TTC549 (cell line): ENCODE data around the gene GADD45B.
"Not testable (repeated sequence)": the region's sequence is repeated elsewhere in the genome, so short reads cannot be mapped to it uniquely, and the experiment has no call there.

Experiments
- FAIRE-seq: peaks from 2 replicates; lab custom pipeline; 2012; peaks lifted over from hg19 to GRCh38; lab: Jason Lieb, UNC

Gene GADD45B

DNA sequence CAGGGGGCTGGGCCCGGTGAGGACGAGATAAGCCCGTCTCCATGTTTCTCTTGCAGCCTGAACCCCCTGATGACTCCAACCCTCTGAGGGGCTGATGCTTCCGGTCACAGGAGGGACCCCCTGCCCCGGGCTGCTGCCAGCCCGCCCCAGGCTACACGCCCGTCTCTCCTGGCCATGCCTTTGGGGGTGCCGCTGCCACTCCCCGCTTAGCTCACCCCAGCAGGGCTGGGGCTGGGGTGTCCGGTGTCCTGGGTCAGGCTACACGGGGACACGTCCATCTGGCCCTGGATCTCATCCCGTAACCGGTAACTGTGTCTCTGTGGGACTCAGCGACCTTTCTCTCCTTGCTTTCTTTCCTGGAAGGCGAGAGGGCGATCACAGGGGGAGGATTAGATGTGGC lies 40.8 kb downstream of the GADD45B start:
- no peak for FAIRE-seq

DNA sequence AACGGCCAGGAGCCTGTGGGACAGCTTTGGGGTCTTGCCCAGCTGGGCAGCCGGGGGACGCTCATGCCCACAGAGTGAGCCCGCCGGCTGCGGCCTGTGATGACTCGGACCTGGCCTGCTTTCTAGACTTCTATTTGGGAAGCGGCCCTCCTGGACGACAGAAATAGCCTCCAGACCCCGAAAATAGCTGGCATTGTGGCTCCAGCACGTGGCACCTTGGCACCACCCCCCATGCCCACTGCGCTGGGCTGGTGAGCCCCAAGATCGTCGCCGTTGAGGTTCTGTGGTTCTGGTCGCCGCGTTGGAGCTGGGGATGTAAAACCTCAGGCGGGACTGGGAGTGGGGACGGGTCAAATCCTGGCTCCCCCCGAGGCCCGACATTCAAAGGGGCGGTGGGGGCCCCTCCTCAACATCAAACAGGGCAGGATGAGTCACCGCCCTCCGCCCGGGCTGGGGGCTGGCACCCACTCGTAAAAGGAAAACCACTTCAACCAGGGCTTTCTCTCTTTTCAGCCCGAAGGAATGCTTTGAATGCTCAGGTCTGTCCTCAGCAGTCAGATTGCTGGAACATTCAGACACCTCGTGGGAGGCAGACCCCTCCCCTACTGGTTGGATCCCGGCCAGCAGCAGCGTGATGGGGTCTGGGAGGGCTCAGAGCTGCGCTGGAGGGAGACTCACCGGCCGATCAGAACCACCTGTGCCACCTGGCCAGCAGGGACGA lies 42.1 kb downstream of the GADD45B start:
- no peak for FAIRE-seq

GRCh38 chr19:2518856-2519255 lies 42.9 kb downstream of the GADD45B start:
- FAIRE-seq, result not testable (repeated sequence)

DNA sequence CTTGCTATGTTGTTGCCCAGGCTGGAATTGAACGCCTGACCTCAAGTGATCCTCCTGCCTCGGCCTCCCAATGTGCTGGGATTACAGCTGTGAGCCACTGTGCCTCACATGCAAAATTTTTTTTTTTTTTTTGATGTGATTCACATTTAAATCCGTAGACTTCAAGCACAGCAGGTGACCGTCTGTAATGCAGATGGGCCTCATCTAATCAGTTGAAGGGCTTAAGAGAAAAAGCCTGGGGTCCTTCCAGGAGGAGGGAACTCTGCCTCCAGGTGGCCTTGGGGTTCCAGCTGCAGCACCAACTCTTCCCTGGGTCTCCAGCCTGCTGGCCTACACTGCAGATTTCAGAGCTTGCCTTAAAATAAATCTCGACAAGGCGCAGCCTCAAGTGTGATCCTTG lies 43.6 kb downstream of the GADD45B start:
- FAIRE-seq, result no peak

DNA sequence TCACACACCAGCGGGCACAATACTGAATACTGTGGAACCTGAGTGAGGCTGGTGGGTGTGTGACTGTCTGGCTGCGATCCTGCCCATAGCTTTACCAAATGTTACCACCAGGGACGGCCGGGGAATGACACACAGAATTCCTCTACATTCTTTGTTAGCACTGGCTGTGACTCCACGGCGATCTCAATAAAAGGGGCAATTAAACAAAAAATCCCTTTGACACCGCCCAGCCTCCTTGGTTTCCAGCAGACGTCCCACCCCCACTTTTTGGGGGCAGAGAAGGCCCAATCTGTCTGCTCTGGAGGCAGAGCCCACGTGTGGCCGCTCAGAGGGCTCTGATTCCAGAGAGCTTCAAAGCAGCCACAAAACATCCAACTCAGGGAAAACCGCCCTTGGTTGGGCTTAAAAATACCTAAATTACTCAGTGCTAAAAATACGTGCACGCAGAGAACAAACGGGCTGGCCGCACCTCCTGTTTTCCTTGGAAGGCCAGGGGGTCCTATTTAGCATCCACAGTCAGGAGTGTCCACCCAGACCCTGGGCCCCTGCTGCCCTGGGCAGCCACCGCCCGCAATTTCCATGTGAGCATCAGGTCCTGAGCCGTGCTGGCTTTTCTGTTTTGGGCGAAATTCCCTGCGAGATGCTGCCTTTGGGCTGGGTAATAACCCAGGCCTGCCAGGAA lies 47.8 kb downstream of the GADD45B start:
- no peak for FAIRE-seq

- FAIRE-seq, result no peak
These were observed 48.5 kb downstream of the GADD45B start for GRCh38 chr19:2524361-2524839.

DNA sequence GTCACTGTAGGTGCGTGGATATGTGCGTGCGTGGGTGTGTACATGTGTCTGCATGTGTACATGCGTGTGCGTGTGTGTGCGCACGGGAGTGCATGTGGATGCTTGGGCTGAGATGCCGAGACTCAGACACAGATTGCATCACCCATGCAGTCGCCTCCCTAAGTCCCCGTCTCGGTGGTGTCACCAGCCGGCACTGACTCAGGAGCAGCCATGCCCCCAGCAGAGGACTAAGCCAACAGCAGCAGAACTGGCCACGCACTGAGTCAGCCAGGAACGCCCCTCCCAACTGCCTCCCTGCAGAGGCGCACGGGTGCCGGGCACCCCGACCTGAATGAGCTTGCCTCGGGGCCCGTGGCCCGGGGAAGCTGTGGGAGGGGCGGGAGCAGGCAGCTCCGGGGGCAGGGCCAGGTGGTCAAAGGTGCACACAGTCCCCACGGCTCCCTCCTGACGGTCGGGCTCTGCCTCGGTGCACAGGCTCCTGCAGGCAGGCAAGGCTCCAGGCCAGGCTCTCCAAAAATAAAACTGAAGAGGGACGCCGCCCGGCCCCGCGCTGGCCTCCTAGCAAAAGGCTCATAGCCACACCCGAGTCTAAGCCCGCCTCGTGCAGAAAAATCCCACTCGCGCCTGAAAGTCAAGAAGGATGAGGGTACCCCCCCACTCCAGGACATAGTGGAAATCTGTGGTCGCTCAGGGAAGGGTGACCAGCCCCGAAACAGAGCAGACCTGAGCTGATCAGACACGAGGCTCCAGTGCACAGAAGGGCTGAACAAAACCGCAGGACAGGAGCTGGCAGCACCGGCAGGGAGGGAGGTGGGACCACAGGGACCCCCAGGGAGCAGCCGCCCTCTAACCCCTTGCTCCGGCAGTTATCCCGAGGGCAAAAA lies 49.2 kb downstream of the GADD45B start:
- FAIRE-seq, result no peak

DNA sequence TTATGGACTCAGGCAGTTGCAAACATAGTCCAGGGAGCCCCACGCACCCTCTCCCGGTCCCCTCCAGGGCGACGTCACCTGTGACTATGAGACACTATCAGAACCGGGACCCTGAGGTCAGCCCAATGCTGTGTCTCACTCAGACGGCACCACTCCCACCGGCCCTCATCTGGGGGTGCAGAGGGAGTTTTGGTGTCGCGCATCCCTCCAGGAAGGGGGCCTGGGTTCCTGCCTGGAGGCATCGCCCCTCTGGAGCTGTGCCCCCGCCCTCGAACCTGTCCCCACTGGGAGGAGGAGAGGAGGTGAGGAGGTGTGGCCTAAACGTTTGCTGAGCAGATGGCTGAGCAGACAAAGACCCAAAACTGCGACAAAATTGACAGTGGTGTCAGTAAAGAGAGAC lies 51.2 kb downstream of the GADD45B start:
- FAIRE-seq, result no peak

GRCh38 chr19:2527686-2528085 lies 51.8 kb downstream of the GADD45B start:
- no peak for FAIRE-seq
